ENCODE measurements around the gene CALD1.

DNA sequence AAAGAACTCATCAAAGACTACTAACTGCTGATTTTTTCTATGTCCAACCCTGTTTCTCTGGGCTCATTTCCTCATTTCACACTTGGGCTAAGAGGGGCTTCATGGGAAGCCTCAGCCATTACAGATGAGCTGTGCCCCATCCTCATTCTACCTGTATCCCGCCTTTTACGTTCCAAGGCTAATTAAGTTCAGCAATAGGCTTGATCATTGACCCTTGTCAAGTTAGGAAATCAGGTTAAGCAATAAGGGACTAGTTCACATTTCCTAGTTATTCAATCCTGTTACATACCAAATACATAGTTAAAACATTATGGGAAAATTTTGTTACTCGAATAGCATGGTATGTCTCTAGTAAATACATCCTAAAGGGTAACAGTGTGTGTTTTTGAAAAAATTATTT is 177.6 kb downstream of the CALD1 start:
- TF ChIP-seq, protein P1, sequence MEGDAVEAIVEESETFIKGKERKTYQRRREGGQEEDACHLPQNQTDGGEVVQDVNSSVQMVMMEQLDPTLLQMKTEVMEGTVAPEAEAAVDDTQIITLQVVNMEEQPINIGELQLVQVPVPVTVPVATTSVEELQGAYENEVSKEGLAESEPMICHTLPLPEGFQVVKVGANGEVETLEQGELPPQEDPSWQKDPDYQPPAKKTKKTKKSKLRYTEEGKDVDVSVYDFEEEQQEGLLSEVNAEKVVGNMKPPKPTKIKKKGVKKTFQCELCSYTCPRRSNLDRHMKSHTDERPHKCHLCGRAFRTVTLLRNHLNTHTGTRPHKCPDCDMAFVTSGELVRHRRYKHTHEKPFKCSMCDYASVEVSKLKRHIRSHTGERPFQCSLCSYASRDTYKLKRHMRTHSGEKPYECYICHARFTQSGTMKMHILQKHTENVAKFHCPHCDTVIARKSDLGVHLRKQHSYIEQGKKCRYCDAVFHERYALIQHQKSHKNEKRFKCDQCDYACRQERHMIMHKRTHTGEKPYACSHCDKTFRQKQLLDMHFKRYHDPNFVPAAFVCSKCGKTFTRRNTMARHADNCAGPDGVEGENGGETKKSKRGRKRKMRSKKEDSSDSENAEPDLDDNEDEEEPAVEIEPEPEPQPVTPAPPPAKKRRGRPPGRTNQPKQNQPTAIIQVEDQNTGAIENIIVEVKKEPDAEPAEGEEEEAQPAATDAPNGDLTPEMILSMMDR (IDR thresholded peaks at IDR 0.05; ENCODE audit: insufficient read depth, low read length, poor library complexity, severe bottlenecking), result no peak
- no peak for TF ChIP-seq EZH2phosphoT487 (conservative IDR thresholded peaks at IDR 0.05; ENCODE audit: low read length)

All from SU-DHL-6 (cell line).